ENCODE results near the gene ABCC4.

DNA sequence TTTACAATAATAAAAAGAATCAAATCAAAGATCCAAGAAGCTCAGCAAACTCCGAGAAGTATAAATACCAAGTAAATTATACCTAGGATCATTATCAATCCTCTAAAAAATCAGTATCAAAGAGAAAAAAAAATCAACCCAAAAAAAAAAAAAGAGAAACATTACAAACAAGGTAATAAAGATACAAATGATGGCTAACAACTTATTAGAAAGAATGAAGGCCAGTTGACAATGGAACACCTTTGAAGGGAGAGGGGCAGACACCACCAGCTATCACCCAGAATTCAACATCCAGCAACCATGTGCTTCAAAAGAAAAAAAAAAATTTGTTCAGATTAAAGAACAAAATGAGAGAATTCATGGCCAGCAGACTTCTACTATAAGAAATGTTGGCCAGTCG is 77.2 kb downstream of the ABCC4 start:
- TF ChIP-seq CTCF (IDR thresholded peaks at IDR 0.05) (no peak), POLR2A (IDR thresholded peaks at IDR 0.05) (no peak)
